Endothelial cell of umbilical vein (primary cell): ENCODE results near the gene ENTPD7. TPM values are rescaled to one million over a fixed set of nuclear protein-coding genes. Genes with fewer than 3 reads are reported as not detected.

Experiments used
- BruUV-seq: library from RNA; stranded (reverse); fragments of 400-500 nt; replicated peaks from 2 replicates; lab custom pipeline; 2021; lab: Mats Ljungman, UMichigan
- CTCF ChIA-PET: fragments of 300-600, 350-600 bp; sonication (Branson Sonifier 250); formaldehyde crosslinking; loops from one replicate; lab custom pipeline; 2021; ENCODE audit warnings: antibody characterized with exemption, inconsistent platforms; lab: Charles Lee
- POLR2A ChIA-PET: fragments of 300-600, 350-600 bp; sonication (Branson Sonifier 250); formaldehyde crosslinking; loops from one replicate; lab custom pipeline; 2021; ENCODE audit warnings: antibody characterized with exemption, inconsistent platforms; lab: Charles Lee
- DNase-seq: peaks from one replicate; pipeline ENCODE4 v3.0.0-alpha.2; 2011; ENCODE audit warnings: low read depth, low spot score
- FAIRE-seq: peaks from 2 replicates; lab custom pipeline; 2011; peaks lifted over from hg19 to GRCh38; lab: Jason Lieb, UNC
- H2AFZ ChIP-seq: 2 replicates; pipeline ENCODE4 v1.6.0; 2012; ENCODE audit warnings: low read depth, low read length, control low read depth, inconsistent platforms
- H3K27ac ChIP-seq: 2 replicates; pipeline ENCODE4 v1.5.1; 2011; ENCODE audit warnings: low read depth, mild to moderate bottlenecking, control low read depth, low read length, moderate library complexity; ENCODE audit not compliant: insufficient read depth
- H3K27me3 ChIP-seq, 2 experiments: 2 replicates each; pipeline versions ENCODE4 v1.6.0 to v1.6.1; 2011; ENCODE audit warnings: low read length in 2 of 2, mixed read lengths in 1 of 2; ENCODE audit not compliant: control insufficient read depth in 2 of 2, insufficient read depth in 2 of 2
- H3K36me3 ChIP-seq, 2 experiments: 2 replicates in 1 of 2; 3 replicates in 1 of 2; pipeline ENCODE4 v1.5.1; 2011; ENCODE audit warnings: low read length in 2 of 2, mild to moderate bottlenecking in 1 of 2, moderate library complexity in 1 of 2; ENCODE audit not compliant: control insufficient read depth in 2 of 2, insufficient read depth in 2 of 2; ENCODE audit errors: extremely low read depth in 1 of 2
- H3K4me1 ChIP-seq: 3 replicates; pipeline ENCODE4 v1.5.1; 2011; ENCODE audit warnings: mild to moderate bottlenecking, low read length; ENCODE audit not compliant: control insufficient read depth, insufficient read depth; ENCODE audit errors: extremely low read depth
- H3K4me2 ChIP-seq: 2 replicates; pipeline ENCODE4 v1.6.1; 2011; ENCODE audit warnings: low read length, control low read depth, mixed read lengths; ENCODE audit not compliant: insufficient read depth
- H3K4me3 ChIP-seq, 3 experiments: fragments of 200-600 bp in 1 of 3; sonication (generic), shearing (Covaris generic) in 1 of 3; replicated peaks in 1 of 3; 2 replicates each; pipeline ENCODE4 v1.5.1; 2011 to 2016; ENCODE audit warnings: control low read depth in 3 of 3, low read length in 3 of 3, mild to moderate bottlenecking in 2 of 3, inconsistent platforms in 1 of 3, low read depth in 1 of 3, moderate library complexity in 1 of 3; ENCODE audit not compliant: insufficient read depth in 1 of 3
- H3K79me2 ChIP-seq: 2 replicates; pipeline ENCODE4 v1.6.0; 2012; ENCODE audit warnings: low read length, inconsistent platforms; ENCODE audit not compliant: control insufficient read depth, insufficient read depth
- H3K9ac ChIP-seq: replicated peaks from 2 replicates; pipeline ENCODE3; 2011; ENCODE audit warnings: low read length, control low read depth; ENCODE audit not compliant: insufficient read depth; ENCODE audit errors: extremely low read depth
- H3K9me1 ChIP-seq: replicated peaks from 3 replicates; pipeline ENCODE4 v1.6.0; 2011; ENCODE audit warnings: mild to moderate bottlenecking, low read length; ENCODE audit not compliant: control insufficient read depth, insufficient read depth; ENCODE audit errors: extremely low read depth
- H3K9me3 ChIP-seq: replicated peaks from 2 replicates; pipeline ENCODE4 v1.5.1; 2012; ENCODE audit warnings: low read length, inconsistent platforms; ENCODE audit not compliant: control insufficient read depth, insufficient read depth
- H4K20me1 ChIP-seq: replicated peaks from 2 replicates; pipeline ENCODE3; 2011; ENCODE audit warnings: mild to moderate bottlenecking, low read length; ENCODE audit not compliant: control insufficient read depth, insufficient read depth; ENCODE audit errors: extremely low read depth
- EZH2 ChIP-seq: IDR thresholded peaks from 2 replicates; pipeline ENCODE4 v1.6.1; 2012; ENCODE audit warnings: borderline replicate concordance, low read depth, mild to moderate bottlenecking, moderate library complexity, low read length, inconsistent platforms; ENCODE audit not compliant: severe bottlenecking
- FOS ChIP-seq: IDR thresholded peaks from 2 replicates; pipeline ENCODE4 v1.6.1; 2011; ENCODE audit warnings: mild to moderate bottlenecking, low read length, moderate library complexity, borderline replicate concordance; ENCODE audit not compliant: insufficient read depth
- GATA2 ChIP-seq: IDR thresholded peaks from 2 replicates; pipeline ENCODE4 v1.7.0; 2011; ENCODE audit warnings: low read depth, mild to moderate bottlenecking, moderate library complexity, mixed read lengths, low read length; ENCODE audit not compliant: insufficient read length, insufficient read depth
- JUN ChIP-seq: IDR thresholded peaks from 2 replicates; pipeline ENCODE4 v1.6.1; 2011; ENCODE audit warnings: borderline replicate concordance, low read depth; ENCODE audit not compliant: insufficient read length, insufficient read depth
- MYC ChIP-seq: IDR thresholded peaks from one replicate; pipeline ENCODE4 v1.6.1; 2011; ENCODE audit warnings: mild to moderate bottlenecking, low read depth, low read length
- POLR2A ChIP-seq: IDR thresholded peaks from 2 replicates; pipeline ENCODE4 v1.6.1; 2012; ENCODE audit warnings: low read depth, mild to moderate bottlenecking, control low read depth, low read length
- POLR2AphosphoS5 ChIP-seq: IDR thresholded peaks from 2 replicates; pipeline ENCODE4 v1.6.1; 2012; ENCODE audit warnings: low read depth, mild to moderate bottlenecking, control low read depth, low read length, moderate library complexity; ENCODE audit not compliant: insufficient read depth
- dilution Hi-C: fragments of 300-500 bp; cut with MboI; formaldehyde crosslinking; loops from one replicate; pipeline ENCODE4 v1.15.0; 2019; ENCODE audit warnings: low sequenced_read_pairs; ENCODE audit not compliant: extremely low pct_ligation_motif_present
- intact Hi-C: fragments of 100-400 bp; cut with micrococcal nuclease; formaldehyde crosslinking; loops from one replicate; pipeline ENCODE4 v1.10.0; 2022
- polyA plus RNA-seq, 4 experiments: library from polyadenylated mRNA; depleted of rRNA in 3 of 4; stranded (reverse) in 3 of 4; unstranded in 1 of 4; fragments of >200 nt; gene quantifications; 2 replicates each; pipeline versions ENCODE4 v1.2.1 to v1.2.3, GENCODE V29; 2011 to 2012; ENCODE audit warnings: missing spikeins in 1 of 4
- total RNA-seq: library from RNA; stranded (reverse); gene quantifications from 2 replicates; pipeline ENCODE4 v1.2.3, GENCODE V29; 2021
- TF ChIP-seq, protein P1 (sequence below), 2 donors: IDR thresholded peaks; 1 replicate in 1 of 2; 2 replicates in 1 of 2; pipeline ENCODE4 v1.5.1; 2011; ENCODE audit warnings: low read length in 2 of 2, mild to moderate bottlenecking in 2 of 2, moderate library complexity in 2 of 2, control low read depth in 1 of 2, inconsistent platforms in 1 of 2, low read depth in 1 of 2; ENCODE audit not compliant: insufficient read depth in 1 of 2; ENCODE audit errors: extremely low read depth in 1 of 2
- TF ChIP-seq, protein P2 (sequence below): IDR thresholded peaks from 2 replicates; pipeline ENCODE4 v1.6.1; 2011; ENCODE audit not compliant: insufficient read depth, insufficient read length

The ENTPD7 gene
- total and polyA plus RNA-seq, 2 donors (not counting 3 experiments of a cell fraction or from before 2014, with no cell fraction given), result 10.1 to 20.6 TPM

DNA sequence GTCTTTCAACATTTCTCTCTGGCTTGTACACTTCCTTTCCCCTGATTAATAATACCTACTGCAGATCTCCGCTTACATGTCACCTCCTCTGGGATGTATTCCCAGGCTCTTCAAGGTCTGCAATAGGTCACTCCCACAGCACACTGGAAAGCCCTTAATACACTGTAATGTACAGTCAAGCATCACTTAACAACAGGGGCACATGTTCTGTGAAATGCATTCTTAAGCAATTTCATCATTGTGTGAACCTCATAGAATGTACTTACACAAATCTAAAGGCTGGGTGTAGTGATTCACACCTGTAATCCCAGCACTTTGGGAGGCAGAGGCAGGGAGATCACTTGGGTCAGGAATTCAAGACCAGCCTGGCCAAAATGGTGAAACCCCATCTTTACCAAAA, 70.7 kb downstream of the ENTPD7 start:
- ChIA-PET POLR2A (no interaction called here), CTCF (no interaction called here)
- H3K4me3 ChIP-seq, result no peak overlapping the region
- H3K27ac ChIP-seq, result no peak overlapping the region
- BruUV-seq, result no TSS peak
- H3K9me3 ChIP-seq, result no peaks in the 10 kb centered on the region
- dilution Hi-C loops, result no loop called here
- TF ChIP-seq EZH2, result no peak
- no peak for TF ChIP-seq JUN
- TF ChIP-seq FOS, result no peak
- TF ChIP-seq, protein P1, sequence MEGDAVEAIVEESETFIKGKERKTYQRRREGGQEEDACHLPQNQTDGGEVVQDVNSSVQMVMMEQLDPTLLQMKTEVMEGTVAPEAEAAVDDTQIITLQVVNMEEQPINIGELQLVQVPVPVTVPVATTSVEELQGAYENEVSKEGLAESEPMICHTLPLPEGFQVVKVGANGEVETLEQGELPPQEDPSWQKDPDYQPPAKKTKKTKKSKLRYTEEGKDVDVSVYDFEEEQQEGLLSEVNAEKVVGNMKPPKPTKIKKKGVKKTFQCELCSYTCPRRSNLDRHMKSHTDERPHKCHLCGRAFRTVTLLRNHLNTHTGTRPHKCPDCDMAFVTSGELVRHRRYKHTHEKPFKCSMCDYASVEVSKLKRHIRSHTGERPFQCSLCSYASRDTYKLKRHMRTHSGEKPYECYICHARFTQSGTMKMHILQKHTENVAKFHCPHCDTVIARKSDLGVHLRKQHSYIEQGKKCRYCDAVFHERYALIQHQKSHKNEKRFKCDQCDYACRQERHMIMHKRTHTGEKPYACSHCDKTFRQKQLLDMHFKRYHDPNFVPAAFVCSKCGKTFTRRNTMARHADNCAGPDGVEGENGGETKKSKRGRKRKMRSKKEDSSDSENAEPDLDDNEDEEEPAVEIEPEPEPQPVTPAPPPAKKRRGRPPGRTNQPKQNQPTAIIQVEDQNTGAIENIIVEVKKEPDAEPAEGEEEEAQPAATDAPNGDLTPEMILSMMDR (IDR thresholded peaks at IDR 0.05; ENCODE audit: extremely low read depth in 1 of 2, insufficient read depth in 1 of 2, low read depth in 1 of 2, low read length in 2 of 2), result no peak
- TF ChIP-seq, protein P2, sequence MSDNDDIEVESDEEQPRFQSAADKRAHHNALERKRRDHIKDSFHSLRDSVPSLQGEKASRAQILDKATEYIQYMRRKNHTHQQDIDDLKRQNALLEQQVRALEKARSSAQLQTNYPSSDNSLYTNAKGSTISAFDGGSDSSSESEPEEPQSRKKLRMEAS, result no peak
- TF ChIP-seq POLR2A, result no peak
- TF ChIP-seq MYC, result no peak
- TF ChIP-seq POLR2AphosphoS5, result no peak
- no peak for TF ChIP-seq GATA2
- peaks cover 16% of the 10 kb centered on the region for H3K79me2 ChIP-seq
- H3K4me1 ChIP-seq, result peaks cover 15% of the 10 kb centered on the region
- H3K27me3 ChIP-seq, result no peaks in the 10 kb centered on the region
- DNase-seq (no peak), FAIRE-seq (no peak)
- no peaks in the 10 kb centered on the region for H4K20me1 ChIP-seq
- intact Hi-C loops, result loop anchor here (5.0 kb wide), 2 partner anchors 317 to 497 kb away; partner anchors contain the start of gene CHUK
- H3K36me3 ChIP-seq, result peaks cover 0 to 8% of the 10 kb centered on the region in 2 experiments
- no peak overlapping the region for H3K4me2 ChIP-seq
- no peak overlapping the region for H2AFZ ChIP-seq
- H3K9me1 ChIP-seq, result no peaks in the 10 kb centered on the region
- H3K9ac ChIP-seq, result no peak overlapping the region
